Activated CD4-positive, alpha-beta T cell treated with anti-CD3 and anti-CD28 coated beads for 48 hours (primary cell): Measurements from ENCODE around the gene CPT1C.
A peak's percentile ranks its signal among the peaks of the same experiment; 100 is the strongest.

Experiments used
- DNase-seq: peaks from one replicate; pipeline ENCODE4 v3.0.0-alpha.2; 2020

CPT1C gene

DNA sequence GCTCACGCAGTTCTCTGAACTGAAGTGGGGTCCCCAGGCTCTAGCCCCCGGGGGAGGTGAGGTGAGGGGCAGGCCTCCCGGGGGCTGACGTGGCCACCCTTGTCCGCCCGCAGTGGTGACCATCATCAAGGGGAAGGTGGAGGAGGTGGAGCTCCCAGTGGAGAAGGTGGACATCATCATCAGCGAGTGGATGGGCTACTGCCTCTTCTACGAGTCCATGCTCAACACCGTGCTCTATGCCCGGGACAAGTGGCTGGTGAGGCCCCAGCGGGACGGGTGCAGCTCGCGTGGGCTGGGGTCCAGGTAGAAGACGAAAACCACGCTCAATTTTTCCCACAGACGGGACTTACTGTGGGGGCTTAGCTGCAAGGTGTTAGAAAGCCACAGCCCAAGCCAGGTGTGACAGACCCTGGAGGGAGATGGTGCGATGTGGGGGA is 7.1 kb upstream of the CPT1C start:
- no peak for DNase-seq

DNA sequence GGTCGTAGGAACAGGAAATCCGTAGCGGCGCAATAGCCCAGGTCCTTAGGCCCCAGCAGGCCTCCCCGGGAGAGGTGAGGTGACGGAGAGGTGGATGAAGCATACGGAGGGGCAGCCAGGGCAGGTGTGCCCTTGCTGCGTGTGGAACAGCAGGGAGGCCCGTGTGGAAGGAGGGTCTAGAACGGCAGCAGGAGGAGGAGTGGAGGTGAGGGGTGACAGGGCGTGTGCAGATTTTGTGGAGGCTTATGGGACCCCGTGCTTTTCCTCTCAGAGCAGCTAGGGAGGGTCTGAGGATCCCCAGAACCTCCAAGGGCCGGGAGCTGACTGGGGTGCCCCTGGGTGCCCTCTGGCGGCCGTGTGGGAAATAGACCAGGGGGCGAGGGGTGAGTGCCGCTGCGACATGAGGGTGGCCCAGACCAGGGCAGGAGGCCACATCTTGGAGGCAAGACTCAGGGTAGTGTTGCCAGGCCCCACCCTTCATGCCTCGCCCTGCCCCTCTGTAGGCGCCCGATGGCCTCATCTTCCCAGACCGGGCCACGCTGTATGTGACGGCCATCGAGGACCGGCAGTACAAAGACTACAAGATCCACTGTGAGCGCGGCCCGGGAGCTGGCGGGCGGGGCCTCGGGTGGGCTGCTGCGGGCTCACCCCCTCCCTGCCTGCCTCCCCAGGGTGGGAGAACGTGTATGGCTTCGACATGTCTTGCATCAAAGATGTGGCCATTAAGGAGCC is 6.5 kb upstream of the CPT1C start:
- peak; percentile 38 for DNase-seq

DNA sequence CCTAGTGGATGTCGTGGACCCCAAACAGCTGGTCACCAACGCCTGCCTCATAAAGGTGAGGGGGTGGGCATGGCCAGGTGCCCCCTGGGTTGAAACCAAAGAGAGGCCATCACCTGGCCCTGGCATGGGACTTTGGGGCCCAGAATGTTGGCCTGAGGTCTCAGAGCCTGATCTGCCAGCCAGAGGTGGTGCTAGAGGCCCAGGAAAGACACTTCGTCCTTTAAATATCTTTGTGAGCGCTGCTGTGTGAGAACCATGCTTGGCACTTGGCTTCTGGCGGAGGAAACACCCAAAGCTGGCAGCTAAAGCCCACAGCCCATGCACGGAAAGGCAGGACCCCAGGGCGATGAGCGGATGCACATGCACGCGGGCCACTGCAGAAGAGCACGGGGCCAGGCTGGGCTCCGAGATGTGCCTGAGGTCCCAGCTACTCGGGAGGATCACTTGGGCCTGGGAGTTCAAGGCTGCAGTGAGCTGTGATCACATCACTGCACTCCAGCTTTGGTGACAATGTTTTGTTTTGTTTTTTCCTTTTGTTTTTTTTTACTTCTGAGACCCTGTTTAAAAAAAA is 5.8 kb upstream of the CPT1C start:
- DNase-seq, result no peak

DNA sequence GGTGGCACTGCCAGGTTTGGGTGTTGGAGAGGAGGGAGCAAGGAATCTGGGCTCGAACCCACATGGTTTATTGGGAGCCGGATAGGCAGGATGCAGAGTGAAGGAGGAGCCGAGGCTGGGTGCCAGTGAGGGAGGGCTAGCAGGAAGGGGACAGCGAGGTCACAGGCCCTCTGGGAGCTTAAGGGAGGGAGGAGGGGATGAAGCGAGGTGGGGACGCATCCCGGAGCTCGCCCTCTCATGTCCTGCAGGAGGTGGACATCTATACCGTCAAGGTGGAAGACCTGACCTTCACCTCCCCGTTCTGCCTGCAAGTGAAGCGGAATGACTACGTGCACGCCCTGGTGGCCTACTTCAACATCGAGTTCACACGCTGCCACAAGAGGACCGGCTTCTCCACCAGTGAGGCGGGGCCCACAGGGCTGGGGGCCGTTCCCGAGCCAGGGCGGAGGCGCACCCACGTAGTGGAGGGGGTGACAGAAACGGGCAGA is 5.0 kb upstream of the CPT1C start:
- DNase-seq, result no peak

DNA sequence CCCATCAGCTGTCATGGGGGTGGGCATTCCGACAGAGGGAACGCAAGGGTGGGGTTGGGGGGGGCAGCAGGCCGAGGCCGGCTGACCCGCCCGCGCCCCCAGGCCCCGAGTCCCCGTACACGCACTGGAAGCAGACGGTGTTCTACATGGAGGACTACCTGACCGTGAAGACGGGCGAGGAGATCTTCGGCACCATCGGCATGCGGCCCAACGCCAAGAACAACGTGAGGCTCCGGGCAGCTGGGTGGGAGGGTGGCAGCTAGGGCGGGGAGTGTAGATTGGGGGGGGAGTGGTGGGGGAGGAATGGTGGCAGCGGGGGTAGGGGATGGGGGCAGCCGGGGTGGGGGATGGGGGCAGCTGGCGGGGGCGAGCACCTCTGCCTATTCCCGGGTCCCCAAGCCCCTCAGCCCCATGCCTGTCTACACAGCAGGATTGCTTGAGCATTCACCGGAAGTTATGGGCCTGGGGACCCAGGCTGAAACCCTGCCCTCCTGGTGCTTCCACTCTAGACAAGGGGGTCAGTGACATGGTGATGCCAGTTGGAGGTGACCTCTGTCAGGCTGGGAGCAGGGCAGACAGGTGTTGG is 4.3 kb upstream of the CPT1C start:
- DNase-seq, result no peak

DNA sequence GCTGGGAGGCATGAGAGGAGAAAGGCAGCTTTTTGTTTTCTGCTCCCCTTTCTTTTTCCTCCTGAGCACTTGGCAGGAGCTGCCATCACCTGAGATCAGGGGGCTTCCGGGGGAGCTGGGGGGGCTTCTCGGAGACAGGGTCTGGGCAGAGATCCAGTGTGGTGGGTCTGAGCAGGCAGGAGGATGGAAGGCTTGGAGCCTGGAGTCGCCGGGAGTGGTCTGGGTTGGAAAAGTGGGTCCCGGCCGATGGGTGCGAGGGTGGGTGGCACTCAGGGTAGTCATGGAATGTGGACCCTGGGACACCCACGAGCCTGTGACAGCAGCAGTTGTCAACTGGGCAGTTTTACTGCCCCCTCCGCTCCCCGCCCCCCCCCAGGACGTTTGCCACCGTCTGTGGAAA is 3.8 kb upstream of the CPT1C start:
- DNase-seq, result no peak

DNA sequence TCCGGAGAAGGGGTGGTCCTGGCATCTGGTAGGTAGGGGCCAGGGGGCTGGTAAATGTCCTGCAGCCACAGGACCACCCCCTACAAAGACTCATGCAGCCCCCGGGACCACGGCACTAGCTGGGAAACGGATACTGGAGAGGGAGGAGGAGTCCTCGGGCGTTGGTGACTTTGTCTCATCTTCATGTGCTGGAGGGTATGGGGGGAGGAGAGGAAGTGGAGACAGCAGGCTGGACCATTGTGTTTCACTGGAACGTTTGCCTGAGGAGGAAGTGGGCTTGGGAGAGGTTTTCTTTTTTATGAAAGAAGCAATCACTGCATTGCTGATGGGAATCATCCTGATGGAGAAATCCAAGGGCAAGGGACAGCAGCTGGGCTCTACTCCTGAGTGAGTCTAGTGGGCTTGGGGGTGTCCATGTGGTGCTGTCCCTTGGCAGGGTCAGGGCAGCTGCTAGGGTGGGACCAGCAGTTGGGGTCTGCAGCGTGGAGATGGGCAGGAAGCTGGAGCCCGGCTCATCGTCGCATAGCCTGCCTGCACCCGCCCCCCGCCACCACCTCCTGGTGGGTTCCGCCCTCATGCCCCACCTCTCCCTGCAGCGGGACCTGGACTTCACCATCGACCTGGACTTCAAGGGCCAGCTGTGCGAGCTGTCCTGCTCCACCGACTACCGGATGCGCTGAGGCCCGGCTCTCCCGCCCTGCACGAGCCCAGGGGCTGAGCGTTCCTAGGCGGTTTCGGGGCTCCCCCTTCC is 3.2 kb upstream of the CPT1C start:
- no peak for DNase-seq

DNA sequence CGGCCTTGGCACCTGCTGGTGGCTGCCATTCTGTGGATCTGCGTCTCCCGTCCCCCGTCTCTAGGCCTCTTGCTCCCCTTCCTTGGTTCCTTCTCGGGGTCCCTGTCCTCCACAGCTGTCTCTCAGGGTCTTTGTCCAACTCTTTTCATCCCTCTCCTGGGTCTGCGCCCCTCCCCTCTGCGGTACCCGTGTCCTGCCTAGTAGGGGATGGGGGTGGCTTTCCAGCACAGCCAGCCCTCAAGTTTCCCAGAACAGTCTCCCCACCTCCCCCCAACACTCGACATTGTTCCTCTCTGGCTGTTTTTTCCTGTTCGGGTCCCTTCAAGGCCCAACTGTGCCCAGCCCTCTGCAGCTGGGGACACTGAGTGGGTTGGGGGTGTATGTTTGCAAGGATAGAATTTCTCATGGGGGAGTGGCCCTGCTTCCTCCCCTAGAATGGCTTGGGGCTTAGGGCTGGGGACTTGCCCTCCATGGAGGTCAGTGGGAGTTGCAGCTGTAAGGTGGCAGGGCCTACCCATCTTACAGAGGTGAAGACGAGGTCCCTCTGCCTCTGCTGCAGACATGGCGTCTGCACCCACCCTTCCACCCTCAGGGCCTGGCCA is 2.3 kb upstream of the CPT1C start:
- no peak for DNase-seq

DNA sequence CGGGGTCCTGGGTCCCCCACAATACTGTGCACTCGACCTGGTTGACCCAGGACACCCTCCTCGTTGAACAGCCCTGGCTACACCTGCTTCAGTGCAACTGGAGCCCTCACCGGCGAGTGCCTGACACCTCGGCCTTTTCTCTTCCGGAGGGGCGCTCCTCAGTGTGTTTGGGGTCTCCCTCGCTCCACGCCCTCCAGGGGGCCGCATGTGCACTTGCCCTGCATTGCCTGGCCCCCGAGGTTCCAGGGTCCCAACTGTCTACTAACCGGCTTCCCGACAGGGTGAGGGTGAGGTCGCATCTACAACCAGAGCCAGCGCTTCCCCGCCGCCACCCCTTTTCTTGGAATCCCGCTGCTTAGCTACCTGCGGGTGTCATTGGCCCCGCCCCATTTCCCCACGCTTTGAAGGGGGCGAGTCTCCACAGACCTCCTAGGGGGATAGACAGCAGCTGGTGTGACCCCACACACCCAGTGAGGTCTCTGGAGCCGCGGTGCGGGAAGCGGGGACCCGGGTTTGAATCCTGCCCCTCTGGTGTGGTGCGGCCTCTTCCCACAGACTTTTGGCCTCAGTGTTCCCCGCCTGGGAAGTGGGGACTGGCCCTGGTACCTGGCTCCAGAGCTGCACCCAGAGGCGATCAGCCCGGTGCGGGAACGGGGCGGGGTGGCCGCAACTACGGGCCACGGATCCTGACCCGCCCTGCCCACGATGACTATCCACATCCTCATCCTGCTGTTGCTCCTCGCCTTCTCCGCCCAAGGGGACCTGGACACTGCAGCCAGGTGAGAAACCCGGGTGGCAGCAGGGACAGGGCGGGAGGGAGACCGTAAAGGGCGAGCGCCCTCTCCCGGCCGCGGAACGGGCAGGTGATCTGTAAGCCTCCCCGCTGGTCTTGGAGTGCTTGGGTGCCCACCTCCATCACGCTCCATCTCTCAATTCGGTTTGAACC is 1.5 kb upstream of the CPT1C start, which contains the start of gene ADM5:
ADM5 (plus strand) TSS at position 462 of the 946 bp plus-strand sequence; CDS start at position 706, 244 bp downstream.
- peak; percentile 66 for DNase-seq

DNA sequence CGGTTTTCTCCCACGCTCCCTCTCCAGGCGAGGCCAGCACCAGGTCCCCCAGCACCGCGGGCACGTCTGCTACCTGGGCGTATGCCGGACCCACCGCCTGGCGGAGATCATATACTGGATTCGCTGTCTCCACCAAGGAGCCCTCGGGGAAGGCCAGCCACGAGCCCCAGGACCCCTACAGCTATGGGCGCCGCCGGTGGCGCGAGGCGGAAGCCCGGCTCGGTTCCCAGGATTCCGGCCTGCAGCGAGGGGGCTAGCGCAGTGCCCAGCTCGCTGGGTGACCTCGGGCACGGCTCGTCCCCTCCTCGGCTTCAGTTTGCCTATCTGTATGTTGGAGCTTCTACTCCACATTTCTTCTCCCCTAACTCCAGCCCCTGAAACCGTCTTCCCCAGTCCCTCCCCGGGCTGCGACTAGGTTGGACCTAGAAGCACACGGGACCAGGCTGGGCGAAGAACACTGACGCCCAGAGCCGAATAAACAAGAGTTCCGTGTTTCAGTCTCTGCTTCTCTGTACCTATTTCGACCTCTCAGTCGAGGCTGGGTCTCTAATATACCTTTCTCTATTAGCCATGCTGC is 749 bp upstream of the CPT1C start:
- DNase-seq, result no peak

DNA sequence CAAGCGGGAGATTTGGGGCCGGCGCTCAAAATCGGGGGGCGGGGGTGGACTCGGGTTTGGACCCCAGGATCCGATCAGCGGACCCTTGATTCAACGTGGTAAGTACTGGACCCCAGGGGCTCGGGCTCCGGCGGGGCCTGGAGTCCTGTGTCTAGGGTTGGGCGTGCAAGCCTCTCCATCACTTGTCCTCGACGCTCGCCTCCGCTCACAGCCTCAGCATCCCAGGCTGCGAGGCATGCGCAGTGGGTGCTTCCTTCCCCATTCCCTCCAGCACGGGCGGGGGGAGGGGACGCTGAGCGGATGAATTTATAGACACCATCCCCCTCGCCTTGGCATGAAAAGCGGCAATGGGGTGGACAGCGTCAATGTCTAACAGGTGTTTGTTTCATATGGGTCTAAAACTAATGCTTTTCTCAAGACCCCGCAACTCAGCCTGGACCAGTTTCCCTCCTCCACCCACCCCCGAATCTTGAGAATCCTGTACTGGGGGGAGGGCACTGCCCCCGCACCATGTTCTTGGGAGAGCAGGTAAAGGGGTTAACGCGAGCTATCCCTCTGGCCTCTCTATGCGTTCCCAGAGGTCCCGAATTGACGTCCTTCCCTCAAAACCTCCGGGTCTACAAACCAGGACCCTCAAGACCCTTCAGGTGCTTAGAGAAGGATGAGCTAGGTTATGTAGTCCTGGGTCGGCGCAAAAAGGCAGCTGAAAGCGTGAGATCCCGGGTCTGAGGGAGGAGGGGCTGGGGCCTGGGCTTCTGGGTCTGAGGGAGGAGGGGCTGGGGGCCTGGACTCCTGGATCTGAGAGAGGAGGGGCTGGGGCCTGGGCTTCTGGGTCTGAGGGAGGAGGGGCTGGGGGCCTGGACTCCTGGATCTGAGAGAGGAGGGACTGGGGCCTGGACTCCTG is 579 bp downstream of the CPT1C start:
- DNase-seq, result peak; percentile 66

DNA sequence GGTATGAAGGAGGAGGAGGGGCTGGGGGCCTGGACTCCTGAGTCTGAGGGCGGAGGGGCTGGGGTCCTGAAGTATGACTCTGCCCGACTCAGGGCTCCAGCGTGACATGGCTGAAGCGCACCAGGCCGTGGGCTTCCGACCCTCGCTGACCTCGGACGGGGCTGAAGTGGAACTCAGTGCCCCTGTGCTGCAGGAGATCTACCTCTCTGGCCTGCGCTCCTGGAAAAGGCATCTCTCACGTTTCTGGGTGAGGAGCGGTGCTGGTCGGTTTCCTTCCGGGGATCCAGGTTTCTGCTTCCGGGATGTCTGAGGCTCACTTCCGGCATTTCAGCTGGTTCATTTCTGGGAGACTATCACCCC is 1.2 kb downstream of the CPT1C start:
- no peak for DNase-seq

DNA sequence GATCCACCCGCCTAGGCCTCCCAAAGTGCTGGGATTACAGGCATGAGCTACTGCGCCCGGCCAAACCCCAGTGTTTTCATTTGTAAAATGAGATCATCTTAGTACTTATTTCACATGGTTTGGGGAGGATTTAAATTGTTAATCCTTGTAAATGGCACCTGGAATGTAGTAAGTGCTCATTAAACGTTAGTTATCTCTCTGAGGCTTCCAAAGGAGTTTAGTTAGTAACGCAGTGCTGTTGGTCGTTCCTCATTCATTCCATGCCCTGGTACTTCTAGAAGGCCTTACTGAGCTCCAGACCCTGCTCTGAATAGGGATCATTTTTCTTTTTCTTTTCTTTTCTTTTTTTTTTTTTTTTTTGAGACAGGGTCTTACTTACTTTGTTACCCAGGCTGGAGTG is 5.2 kb downstream of the CPT1C start:
- DNase-seq, result no peak

DNA sequence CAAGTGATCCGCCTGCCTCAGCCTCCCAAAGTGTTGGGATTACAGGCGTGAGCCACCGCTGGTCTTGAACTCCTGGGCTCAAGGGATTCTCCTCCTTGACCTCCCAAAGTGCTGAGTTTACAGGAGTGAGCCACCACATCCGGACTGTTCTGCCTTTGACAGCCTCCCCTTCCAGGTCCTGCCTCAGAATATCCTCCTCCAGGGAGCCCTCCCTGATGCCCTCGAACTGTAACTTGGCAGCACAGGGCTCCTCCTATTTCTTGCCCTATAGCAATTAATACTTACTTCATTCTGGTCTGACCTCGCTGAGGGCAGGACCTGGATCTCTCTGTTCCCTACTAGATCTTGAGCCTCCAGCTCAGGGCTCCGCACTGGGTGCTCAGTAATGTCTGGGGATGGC is 5.9 kb downstream of the CPT1C start:
- DNase-seq, result no peak

DNA sequence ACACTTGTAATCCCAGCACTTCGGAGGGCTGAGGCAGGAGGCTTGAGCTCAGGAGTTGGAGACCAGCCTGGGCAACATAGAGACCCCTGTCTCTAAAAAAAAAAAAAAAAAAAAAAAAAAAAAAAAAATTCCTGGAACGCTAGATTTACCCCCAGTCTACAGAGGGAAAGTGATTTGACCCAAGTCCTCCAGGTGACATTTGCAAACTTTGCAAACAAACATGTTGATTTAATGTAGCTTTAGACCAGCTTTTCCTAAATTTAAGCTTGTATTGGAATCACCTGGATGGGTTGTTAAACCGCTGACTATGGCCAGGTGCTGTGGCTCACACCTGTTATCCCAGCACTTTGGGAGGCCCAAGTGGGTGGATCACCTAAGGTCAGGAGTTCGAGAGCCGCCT is 8.4 kb downstream of the CPT1C start:
- no peak for DNase-seq

DNA sequence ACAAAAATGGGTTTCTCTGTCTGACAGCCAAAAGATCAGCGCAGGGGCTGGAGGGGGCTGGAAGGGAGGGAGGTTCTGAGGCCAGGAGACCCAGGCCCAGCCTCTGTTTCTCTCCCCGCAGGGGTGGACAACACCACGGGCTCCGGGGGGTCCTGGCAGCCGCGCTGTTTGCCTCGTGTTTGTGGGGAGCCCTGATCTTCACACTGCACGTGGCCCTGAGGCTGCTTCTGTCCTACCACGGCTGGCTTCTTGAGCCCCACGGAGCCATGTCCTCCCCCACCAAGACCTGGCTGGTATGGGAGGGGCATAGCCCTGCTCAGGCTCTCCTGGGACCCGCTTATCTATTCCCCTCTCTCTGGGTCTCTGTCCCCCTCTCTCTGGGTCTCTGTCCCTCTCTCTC is 9.6 kb downstream of the CPT1C start:
- DNase-seq, result no peak

DNA sequence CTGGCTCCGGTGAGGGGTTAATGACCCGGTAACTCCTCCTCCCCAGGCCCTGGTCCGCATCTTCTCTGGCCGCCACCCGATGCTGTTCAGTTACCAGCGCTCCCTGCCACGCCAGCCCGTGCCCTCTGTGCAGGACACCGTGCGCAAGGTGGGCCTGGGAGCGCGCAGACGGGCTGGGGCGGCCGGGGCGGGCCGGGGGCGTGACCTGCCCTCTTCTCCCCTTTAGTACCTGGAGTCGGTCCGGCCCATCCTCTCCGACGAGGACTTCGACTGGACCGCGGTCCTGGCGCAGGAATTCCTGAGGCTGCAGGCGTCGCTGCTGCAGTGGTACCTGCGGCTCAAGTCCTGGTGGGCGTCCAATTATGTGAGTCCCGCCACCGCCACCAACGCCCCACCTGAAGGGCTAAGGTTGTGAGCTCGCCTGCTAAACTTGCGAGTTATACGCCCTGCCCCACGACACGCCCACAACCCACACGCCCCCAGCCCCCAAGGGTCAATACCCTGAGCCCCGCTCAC is 10.4 kb downstream of the CPT1C start:
- no peak for DNase-seq

DNA sequence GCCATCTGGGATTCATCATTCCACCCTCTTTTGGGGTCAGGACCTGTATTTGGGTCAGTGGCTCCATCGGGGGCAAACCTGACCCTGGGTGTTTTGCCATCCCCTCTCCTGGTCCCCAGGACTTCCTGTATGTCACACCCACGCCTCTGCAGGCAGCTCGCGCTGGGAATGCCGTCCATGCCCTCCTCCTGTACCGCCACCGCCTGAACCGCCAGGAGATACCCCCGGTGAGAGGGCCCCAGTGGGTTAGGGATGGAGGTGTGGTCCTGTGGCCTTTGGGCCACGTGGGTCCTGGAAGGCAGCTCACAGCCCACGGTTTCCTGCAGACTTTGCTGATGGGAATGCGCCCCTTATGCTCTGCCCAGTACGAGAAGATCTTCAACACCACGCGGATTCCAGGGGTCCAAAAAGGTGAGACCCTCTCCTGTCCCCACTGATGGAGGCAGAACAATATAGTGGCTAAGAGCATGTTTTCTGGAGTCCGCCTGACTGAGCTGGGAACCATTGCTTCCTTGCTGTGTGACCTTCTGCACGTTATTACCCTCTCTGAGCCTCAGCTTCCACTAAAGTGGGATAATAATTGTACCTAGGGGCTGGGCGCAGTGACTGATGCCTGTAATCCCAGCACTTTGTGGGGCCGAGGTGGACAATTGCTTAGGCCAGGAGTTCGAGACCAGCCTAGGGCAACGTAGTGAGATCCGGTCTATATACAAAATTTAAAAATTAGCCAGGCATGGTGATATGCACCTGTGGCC is 14.1 kb downstream of the CPT1C start:
- DNase-seq, result no peak

DNA sequence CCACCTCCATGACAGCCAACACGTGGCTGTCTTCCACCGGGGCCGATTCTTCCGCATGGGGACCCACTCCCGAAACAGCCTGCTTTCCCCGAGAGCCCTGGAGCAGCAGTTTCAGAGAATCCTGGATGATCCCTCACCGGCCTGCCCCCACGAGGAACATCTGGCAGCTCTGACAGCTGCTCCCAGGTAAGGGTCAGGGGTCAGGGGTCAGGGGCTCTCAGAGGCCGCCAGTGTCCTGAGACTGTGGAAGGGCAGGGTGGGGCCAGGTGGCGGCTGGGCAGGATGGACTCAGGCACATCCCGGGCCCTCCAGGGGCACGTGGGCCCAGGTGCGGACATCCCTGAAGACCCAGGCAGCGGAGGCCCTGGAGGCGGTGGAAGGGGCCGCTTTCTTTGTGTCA is 15.0 kb downstream of the CPT1C start:
- no peak for DNase-seq
